NCI-H524 (cell line): Measurements from ENCODE around the gene CEP131.

Experiments used
- DNase-seq, 2 experiments: peaks; one replicate each; lab custom pipeline; 2025; lab: John Stamatoyannopoulos, UW

CEP131 gene

GRCh38 chr17:81222906-81223761, at the start of gene CEP131:
Gene CEP131, minus strand, starts transcription at chr17:81222965. Its CDS starts 2,909 bp downstream, at chr17:81220056.
- DNase-seq, result peak; percentile 100

- no peak for DNase-seq
These were observed 48.5 kb upstream of the CEP131 start for GRCh38 chr17:81271226-81271625.

GRCh38 chr17:81270279-81270678, 47.5 kb upstream of the CEP131 start:
- no peak for DNase-seq

- DNase-seq, result no peak
These were observed 44.8 kb upstream of the CEP131 start for GRCh38 chr17:81267390-81268067.

- no peak for DNase-seq
These were observed 42.8 kb upstream of the CEP131 start for GRCh38 chr17:81265576-81265975.

- DNase-seq, result no peak
These were observed 41.9 kb upstream of the CEP131 start for GRCh38 chr17:81264640-81265039.

GRCh38 chr17:81263371-81264181, 40.8 kb upstream of the CEP131 start:
- no peak for DNase-seq

GRCh38 chr17:81261582-81262336, 39.0 kb upstream of the CEP131 start:
- no peak for DNase-seq

GRCh38 chr17:81261096-81261495, 38.3 kb upstream of the CEP131 start:
- DNase-seq, result no peak

- DNase-seq, result no peak
These were observed 37.9 kb upstream of the CEP131 start for GRCh38 chr17:81260641-81261040.

GRCh38 chr17:81260171-81260570, 37.4 kb upstream of the CEP131 start:
- DNase-seq, result no peak

- DNase-seq, result no peak
These were observed 36.4 kb upstream of the CEP131 start for GRCh38 chr17:81259058-81259605.

GRCh38 chr17:81258292-81258691, 35.5 kb upstream of the CEP131 start:
- no peak for DNase-seq

GRCh38 chr17:81257533-81257932, 34.8 kb upstream of the CEP131 start:
- DNase-seq, result no peak

GRCh38 chr17:81256616-81257015, 33.9 kb upstream of the CEP131 start:
- DNase-seq, result no peak

GRCh38 chr17:81254955-81255717, 32.4 kb upstream of the CEP131 start:
- peak; percentile 75 to 85 for DNase-seq

- peak; percentile 34 to 71 for DNase-seq
These were observed 30.8 kb upstream of the CEP131 start for GRCh38 chr17:81253358-81254131.

- DNase-seq, result no peak
These were observed 30.2 kb upstream of the CEP131 start for GRCh38 chr17:81252987-81253329.

GRCh38 chr17:81252326-81252986, 29.7 kb upstream of the CEP131 start:
- peak; percentile 83 to 94 for DNase-seq
